Measurements from ENCODE around the gene ARMH4.

Gene ARMH4

GRCh38 chr14:58152014-58152857, at the start of gene ARMH4:
Gene ARMH4, minus strand, starts transcription at chr14:58152213. Its CDS starts 12,855 bp downstream, at chr14:58139358.
- no peak for TF ChIP-seq CTCF (IDR thresholded peaks at IDR 0.05; ENCODE audit: control insufficient read depth, insufficient read depth, low read depth, low read length, missing control alignments)
- peak; percentile 46 for DNase-seq (ENCODE audit: low read depth)
- peak within 1 kb of the TSS; percentile 74 for H3K4me3 ChIP-seq (ENCODE audit: control insufficient read depth, low read depth, low read length)

DNA sequence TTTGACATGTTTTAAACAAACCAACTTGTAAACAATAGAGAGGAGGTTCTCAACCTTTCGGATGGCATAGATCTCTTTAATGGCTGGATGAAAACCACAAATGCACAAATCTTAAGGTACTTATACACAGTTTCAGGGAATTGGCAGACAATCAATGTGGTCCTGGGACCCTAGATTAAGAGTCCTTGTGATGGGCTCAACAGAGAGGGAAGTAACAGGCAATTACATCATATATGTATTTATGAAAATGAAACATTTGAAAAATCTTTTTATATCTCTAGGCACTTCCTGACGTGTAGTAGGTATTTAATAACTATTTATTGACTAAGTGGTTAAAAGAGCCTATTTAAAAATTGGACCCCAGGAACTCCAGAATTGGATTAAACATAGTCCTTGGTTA, 48.8 kb upstream of the ARMH4 start:
- H3K4me3 ChIP-seq (ENCODE audit: control insufficient read depth, low read depth, low read length) = peak overlapping the region; percentile 85
- no peak for DNase-seq (ENCODE audit: low read depth)
- no peak for TF ChIP-seq CTCF (IDR thresholded peaks at IDR 0.05; ENCODE audit: control insufficient read depth, insufficient read depth, low read depth, low read length, missing control alignments)

- no peak for DNase-seq (ENCODE audit: low read depth)
- peak overlapping the region; percentile 85 for H3K4me3 ChIP-seq (ENCODE audit: control insufficient read depth, low read depth, low read length)
Observed at GRCh38 chr14:58200480-58200841, 48.4 kb upstream of the ARMH4 start.

DNA sequence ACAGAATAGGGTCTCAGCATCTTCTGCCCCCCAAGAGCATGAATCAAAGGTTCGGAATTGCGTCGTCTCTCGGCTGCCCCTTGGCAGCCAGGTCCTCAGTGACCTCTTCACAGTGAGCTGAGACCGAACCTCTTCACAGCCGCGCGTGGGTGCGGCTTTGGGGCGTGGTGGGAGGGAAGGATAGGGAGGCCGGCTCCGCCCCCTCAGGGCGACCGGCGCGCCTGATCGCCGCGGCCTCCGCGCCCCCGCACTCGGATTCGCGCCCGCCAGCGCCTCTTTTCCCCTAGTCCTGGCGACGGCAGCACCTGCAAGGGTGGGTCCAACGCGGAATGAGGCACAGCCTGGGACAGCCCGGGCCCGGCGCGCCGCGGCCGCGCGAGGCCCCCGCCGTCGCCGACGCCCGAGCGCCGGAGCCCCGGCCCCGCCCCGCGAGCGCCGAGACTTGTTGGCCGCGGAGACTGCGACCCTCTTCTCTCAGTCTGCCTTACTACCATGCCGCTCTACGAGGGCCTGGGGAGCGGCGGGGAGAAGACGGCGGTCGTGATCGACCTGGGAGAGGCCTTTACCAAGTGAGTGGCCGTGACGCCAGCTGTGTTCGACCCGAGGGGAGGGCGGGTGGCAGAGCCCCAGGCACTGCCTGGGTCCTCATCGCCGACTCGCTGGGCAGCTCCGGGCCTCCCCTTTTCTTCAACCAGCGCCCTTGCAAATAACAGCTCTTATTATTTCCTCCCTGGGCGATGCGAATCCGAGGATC, 47.9 kb upstream of the ARMH4 start, which contains the start of gene ACTR10:
Gene ACTR10 (plus strand): TSS at position 424 of the 754 bp plus-strand sequence. CDS start 69 bp downstream, at position 493.
- TF ChIP-seq CTCF (IDR thresholded peaks at IDR 0.05; ENCODE audit: control insufficient read depth, insufficient read depth, low read depth, low read length, missing control alignments) = no peak
- H3K4me3 ChIP-seq (ENCODE audit: control insufficient read depth, low read depth, low read length) = peak within 1 kb of the TSS; percentile 85
- no peak for DNase-seq (ENCODE audit: low read depth)

More at GRCh38 chr14:58200480-58200841, 48.4 kb upstream of the ARMH4 start:
- no peak for TF ChIP-seq CTCF (IDR thresholded peaks at IDR 0.05; ENCODE audit: control insufficient read depth, insufficient read depth, low read depth, low read length, missing control alignments)

DNA sequence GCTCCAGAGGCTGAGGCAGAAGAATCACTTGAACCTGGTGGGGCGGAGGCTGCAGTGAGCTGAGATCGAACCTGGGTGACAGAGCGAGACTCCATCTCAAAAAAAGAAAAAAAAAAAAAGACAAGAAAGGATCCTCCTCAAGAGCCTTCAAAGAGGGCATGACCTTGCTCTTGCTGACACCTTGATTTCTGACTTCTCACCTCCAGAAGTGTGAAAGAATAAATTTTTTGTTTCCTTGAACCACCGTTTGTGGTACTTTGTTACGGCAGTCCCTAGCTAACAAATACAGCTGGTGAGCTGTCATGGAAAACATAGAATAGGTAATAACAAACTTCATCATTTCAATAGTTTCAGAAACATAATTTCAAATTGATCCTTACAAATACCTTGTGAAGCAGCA, 46.1 kb upstream of the ARMH4 start:
- no peak for DNase-seq (ENCODE audit: low read depth)
- no peak for TF ChIP-seq CTCF (IDR thresholded peaks at IDR 0.05; ENCODE audit: control insufficient read depth, insufficient read depth, low read depth, low read length, missing control alignments)
- H3K4me3 ChIP-seq (ENCODE audit: control insufficient read depth, low read depth, low read length) = no peak overlapping the region

DNA sequence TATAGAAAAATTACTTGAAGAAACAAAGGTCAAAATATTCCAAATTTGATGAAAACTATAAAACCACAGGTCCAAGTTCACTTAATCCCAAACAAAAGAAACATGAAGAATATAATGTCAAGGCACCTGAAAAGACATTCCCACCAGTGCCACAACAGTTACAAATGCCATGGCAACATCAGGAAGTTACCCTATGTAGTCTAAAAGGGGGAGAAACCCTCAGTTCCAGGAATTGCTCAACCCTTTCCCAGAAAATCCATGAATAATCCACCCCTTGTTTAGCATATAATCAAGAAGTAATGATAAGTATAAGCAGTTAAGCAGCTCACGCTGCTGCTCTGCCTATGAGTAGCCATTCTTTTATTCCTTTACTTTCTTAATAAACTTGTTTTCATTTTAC, 44.2 kb upstream of the ARMH4 start:
- H3K4me3 ChIP-seq (ENCODE audit: control insufficient read depth, low read depth, low read length) = no peak overlapping the region
- DNase-seq (ENCODE audit: low read depth) = no peak
- TF ChIP-seq CTCF (IDR thresholded peaks at IDR 0.05; ENCODE audit: control insufficient read depth, insufficient read depth, low read depth, low read length, missing control alignments) = no peak
